HUDEP-2 (cell line): ENCODE data around the gene PRICKLE1.

Source experiments
- DNase-seq, 76 experiments: peaks; one replicate each; lab custom pipeline; 2025; ENCODE audit not compliant: unreplicated experiment in 76 of 76; lab: John Stamatoyannopoulos, UW

Gene PRICKLE1

DNA sequence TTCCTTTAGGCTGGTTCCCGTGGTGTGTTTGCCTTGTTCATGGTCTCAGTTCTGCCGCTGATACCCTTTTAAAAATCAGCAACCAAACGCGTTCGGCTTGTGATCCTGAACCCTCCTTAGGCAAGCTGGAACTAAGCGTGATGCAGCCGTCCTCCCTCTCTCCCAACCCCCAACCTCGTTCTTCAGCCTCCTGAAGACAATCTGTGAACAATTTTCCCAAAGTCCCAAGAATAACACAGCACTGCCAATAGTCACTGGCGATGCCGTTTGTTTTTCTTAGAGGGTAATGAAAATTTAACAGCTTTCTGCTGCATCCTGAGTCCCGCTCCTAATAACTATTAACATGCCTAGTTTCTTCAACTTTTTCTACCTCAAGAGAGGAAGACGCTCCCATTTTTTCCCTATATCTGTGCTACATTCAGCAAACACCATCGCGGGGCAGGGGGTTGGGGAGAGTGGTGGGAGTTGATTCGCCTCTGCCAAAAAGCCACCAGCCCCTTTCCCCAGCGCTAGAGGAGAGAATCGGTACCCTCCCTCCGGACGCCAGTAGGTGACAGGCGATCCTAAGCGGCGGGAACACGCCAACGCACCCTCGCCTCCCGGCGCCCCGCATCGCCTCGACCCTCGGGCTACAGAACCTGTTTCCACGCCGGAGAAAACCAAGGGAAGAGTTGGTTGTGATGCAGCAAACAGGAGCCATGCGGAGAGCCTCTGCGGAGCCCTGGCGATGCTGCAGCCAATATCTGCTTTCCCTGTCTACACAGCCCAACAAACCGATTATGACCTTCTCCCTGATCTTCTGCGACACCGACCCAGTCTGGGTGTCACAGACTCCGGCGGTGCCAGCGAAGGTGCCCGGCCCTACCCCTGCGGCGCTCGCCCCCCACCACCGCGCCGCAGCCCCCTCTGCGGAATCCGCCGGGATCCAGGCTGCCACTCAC lies 752 bp downstream of the PRICKLE1 start:
- DNase-seq, result no peak

DNA sequence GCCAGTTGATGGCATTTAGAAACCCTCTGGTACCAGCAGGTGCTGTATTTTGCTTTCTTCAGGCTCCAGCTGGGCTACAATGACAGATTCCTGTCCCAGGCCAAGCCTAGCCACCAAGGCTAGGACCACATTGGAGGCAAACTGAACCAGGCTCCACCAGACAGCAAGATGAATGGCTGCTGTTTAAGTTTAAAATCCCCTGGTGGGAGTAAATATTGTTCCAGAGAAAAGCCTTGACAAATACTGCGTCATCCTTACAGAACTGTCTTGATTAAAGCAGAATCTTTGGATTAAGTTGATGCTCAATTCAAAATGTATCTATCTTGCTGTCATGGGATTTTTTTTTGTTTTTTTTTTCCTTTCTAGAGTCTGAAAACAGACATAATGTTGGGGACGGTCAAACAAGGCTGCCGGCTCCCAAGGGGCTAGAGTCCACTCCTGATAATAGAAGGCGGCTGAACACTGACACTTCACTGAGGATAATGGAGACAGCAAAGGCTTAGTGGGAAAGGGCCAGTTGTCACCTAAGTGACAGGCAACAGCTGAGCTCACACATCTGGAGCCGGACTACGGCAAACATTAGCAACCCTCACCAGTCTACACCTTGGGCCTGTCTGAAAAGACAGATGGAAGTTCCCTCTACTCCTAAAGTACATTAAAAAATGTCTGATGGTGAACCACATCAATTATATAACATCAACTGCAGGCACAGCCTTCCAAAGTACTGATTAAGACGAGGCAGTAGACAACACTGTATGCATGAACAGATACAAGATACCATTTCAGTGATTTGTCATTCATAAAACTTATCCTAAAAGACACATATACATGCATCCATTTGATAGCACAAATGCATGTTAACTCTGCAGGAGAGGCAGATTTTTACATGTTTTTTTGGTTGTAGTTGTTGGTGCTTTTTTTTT lies 1.7 kb downstream of the PRICKLE1 start:
- DNase-seq, result no peak

DNA sequence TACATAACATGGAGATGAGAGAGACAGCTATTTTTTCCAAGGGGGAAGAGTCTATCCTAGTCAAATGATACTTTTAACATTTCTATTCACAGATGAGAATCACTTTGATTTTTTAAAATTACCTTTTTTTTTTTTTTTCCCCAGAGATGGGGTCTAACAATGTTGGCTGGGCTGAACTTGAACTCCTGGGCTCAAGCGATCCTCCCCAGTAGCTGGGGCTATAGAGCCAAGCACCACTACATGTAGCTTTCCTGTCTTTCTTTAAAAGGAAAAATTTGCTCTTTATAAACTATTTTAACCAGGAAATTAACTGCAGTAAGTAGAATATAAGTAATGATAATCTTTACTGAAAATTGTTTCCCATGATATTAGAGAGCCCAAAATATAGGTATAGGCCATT lies 3.3 kb downstream of the PRICKLE1 start:
- DNase-seq, result no peak

DNA sequence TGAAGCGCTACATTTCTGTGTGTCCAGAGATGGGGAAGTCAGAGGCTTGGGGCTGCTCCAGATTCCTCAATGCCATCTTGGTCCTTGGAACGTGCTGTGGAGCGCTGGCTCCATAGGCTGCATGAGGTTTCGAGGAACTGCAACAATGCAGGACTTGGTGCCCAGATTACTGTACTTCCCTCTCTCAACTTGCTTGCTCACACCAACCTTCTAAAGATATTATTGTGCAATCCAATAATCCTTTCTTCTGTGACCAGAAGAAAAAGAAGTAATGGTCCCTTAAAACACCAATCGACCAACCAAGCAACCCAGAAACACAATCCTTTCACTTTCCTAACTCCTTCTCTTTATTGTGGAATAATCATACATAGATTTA lies 3.7 kb downstream of the PRICKLE1 start:
- DNase-seq, result no peak

DNA sequence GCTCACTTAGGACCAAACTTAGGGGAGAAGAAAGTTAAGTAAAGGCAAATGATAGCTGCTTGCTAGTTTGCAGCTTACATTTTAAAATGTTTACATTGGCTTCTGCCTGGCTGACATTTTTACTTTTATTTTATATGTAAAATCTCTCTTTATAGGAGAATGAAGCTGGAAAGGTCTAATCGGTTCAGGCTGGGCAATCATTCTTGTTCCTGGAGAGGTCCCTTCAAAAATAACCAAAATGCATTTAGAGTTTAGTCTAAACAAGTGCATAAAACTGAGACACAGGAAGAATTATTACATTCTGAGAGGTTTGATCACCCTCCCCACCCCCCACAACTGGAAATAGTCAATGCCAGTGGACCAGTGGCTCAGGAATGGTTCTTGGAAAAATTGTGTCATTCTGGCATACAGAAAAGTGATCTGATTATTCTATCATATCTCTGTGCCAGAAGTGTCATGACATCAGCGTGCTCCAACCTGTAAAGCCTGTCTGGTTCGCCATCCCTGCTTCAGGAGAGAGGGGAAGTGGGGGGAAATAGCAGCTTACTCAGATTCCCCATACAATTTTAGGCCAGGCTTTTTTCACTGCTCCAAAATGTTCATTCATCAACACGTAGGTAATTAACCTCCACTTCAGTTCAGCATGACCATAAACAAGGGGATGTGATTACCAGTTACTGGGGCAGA lies 4.2 kb downstream of the PRICKLE1 start:
- DNase-seq, result no peak

DNA sequence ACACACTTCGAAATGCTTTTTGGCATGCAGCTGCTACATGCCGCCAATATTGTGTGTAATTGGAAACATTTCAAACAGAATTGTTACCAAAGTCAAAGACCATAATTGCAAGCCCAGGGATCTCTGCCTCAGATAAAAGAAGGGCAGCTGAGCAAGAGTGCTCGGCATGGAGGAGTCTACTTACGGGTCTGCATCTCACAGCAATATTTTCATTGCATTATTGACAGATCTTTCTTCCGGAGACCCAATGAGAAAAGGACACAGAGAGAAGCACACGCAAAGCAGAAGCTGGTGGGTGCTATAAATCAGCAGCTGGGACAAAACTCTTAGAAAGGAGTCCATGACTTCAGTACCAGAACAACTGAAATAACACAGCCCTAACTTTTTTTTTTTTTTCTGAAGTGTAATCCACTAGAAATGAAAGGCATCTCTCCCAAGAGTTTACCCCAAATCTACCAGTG lies 4.9 kb downstream of the PRICKLE1 start:
- no peak for DNase-seq

DNA sequence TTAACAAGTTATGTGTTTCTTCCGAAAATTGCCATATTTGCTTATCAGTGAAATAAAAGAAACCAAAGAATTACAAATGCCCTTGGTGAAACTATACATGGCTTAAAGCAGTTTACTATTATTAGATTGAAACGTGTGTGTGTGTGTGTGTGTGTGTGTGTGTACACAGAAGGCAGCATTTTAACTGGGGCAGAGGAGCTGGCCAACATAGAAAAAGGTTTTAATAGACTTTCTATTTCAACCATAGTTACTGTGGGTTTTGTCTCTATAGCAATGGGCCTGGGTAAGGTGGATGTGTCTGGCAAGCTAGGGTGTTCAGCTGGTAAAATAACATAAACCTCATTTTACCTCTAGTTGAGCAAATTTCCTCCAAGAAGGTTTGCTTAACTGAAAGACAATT lies 6.5 kb downstream of the PRICKLE1 start:
- DNase-seq, result no peak

DNA sequence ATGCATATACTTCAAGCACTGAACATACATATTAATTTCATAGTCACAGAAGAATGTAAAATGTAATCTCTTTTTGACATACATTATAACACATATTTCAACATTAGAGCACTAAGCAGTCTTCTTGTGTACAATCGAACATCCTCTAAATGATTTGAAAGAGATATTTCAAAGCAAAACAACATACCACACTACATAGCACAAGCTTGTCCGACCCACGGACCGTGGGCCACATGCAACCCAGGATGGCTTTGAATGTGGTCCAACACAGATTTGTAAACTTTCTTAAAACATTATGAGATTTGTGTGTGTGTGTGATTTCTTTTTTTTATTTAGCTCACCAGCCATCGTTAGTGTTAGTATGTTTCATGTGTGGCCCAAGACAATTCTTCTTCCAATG lies 7.0 kb downstream of the PRICKLE1 start:
- DNase-seq, result no peak

DNA sequence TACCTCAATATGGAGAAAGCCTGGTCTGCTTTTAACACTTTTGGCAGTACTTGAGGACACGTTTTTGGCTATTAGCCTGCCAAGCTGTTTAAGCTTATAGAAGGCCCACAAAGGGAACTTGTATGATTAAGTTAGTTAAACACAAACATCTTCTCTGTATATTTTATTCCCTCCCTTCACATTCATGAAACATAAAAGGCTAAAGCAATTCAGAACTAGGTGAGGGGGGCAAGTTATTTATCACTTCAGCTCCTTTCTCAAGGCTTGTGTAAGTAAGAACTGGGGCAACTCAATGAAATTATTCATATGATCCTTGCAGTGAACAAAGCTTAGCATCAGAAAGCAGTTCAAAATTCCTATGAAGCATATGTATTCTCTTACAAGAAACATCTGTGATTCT lies 7.5 kb downstream of the PRICKLE1 start:
- no peak for DNase-seq

DNA sequence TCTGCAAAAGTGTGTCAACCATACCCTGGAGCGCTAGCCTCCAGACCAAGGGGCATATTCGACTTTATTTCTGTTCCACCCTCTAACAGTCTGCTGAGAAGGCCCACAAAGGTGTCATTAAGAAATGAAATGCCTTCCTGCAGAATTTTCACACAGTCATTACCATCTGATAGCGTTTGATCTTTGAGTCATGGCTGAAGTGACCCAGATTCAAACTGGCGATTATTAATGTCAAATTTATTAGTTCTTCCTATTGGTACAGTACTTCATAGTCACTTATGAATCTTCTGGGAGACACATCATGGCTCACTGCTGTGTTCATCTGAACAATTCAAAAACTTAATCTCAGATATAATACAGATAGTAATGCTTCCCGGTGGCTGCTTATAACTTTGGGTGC lies 13.2 kb downstream of the PRICKLE1 start:
- no peak for DNase-seq

DNA sequence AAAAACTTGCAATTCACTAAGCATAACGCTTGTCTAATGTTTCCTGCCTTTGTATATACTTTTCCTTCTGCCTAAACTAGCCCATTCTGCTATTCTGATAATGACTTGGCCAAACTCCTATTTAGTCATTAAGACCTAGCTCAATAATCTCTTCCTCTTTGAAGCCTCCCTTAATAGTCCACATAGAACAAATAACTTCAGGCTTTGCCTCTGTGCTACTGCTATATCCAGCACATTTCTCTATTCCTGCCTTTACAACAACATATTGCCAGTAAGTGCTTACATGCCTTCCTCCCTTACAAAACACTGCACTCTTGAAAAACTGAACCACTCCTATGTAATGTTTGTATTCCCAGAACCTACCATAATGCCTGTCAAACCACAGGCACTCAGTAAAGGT lies 13.8 kb downstream of the PRICKLE1 start:
- DNase-seq, result no peak

DNA sequence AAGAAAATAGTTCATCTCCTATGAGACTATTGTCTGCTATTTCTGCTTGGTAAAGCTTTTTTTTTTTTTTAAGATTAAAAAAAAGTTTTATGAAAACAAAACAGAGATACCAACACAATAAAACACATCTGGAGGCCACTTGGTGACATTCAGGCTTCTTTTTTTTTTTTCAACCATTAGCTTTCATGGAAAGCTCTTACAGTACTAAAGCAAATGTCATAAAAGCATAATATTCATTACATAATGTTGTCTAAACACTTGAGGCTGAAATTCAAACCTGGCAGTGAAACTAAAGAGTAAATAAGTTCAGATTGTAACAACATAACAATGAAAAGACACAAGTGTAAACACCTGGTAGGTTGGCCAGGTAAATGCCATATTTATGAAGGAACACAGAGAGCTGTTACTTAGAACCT lies 14.7 kb downstream of the PRICKLE1 start:
- DNase-seq, result no peak

DNA sequence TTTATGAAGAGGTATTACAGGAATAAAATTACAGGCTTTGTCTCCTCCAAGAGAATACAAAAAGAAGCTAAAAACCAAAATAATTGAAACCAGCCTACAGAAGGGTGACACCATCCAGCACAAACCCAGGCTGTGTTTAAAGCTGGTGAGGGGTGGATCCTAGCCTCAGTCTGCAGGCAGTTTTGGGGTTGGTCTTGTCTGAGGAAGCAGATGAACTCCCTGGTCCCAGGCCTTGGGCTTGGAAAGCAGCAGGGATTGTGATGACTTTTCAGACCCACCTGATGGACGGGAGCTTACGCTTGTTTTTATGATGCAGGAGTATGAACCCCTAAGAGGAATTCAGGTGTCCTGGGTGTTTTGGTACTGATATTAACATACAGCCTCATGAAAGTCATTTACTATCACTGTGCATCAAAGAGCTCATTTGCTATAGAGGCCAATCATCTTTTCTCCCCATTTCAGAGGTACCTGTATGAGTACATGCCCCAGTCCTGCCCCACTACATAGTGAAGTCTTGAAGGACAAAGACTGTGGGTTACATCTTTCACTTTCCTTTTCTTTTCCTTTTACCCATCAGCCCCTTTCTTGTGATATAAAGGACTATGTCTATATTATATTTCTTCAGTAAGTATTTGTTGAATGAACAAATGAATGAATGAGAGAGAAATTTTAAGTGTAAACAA lies 18.1 kb downstream of the PRICKLE1 start:
- no peak for DNase-seq

DNA sequence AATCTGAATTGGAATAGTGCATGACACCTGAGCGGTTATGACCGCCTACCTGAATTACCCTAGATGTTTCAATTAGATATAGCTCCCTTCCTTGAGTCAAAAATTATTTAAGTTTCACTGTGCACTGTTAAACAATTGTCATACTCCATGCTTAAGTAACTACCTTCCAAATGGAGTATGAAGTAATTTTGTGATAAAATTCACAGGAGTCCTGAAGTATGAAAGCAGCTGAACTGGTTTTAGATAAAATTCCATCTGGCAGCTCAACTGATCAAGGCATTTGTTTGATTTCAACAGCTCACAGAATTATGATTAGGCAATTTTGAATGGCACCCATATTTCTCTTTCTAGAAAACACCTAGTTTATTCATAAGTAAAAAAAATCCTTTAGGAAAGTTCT lies 19.5 kb downstream of the PRICKLE1 start:
- no peak for DNase-seq

DNA sequence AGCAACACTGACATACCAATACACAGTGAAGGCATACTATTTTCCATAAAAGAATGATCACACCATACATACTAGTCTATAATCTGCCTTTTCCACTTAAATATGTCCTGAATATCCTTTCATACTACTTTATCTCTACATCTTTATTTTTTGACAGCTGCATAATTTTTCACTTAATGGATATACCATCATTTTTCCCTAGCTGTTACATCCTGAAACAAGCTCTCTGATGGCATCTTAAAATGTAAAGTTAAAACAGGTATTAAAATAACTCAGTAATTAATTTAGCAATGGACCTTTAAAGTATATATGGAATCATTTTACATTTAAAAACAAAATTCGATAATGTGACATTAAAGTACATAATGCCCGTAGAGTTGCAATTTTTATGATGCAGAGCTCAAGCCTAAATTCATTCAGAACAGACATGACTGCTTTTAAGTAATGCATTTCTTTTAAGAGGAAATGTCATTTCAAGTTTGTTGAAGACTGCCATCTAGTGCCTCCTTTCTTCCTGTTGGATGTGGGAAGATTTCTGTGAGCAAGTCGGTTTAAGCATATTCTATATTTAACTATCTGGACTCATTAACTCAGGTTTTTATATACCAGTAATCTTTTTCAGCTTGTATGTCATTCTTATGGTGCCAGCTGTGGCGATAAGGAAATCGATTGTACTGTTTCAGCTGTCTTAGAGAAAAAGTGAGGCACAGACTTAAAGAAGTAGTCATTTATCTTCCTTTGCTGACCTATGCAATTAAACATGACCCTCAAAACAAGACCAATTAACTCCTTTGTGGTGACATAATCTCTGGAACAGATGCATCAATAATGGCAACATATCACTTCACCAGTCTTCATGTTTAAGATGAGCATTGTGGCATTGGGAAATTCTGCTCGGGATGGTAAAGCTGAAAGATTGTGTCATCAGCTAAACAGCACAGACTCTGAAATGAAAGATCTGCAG lies 20.3 kb downstream of the PRICKLE1 start:
- peak in 17 of 76 experiments; percentile 3 to 46 (median 17) for DNase-seq

DNA sequence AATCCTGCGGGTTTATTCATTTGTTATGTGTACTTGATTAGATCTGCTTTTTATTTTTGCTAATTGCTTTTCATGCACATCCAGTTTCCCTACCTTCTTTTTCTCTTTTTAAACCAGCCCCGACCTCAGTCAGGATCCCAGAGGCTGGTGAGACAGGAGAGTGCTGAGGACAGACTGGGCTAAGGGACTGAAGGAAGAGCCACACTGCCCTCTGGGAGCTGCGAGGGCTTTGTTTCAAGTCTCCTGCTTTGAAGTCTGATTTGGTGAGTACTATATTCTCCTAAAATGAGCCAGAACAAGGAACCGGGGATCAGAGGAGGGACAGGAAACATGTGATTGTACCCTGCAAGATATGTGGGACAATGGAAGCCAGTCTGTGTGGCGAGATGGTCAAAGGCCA lies 23.9 kb downstream of the PRICKLE1 start:
- DNase-seq, result no peak

DNA sequence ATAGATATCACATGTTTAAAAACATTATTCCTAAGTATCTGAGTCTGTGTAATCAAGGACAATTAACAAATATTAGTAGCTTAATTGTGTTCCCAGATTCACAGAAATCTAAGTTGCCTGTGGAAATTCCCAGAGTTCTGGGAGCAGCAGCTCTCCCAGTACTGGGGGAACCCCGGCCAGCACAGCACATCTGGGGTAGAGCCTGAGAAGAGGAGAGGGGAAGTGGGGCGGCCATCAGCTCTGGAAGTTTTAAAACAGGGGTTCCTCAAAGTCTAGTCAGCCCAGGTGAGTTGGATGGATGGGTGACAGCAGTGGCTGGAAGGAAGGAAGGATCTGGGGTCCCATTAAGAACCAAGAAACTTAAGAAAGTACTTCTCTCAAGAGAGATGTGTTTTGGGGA lies 24.6 kb downstream of the PRICKLE1 start:
- DNase-seq, result no peak

DNA sequence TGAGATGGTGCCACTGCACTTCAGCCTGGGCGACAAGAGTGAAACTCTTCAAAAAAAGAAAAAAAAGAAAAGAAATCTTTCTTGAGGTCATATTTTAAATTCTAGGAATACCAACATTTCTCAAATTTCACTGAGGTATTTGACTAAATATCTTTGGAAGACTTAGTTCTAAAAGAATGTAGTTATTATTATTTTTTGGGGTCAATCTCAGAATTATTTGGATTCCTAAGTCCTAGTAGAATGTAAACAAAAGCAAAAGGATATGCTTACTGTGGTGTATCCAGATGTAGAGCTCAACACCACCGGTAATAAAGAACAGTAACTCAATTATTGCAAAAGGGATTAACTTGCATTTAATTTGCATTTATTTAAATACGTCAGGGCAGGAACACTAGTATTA lies 25.0 kb downstream of the PRICKLE1 start:
- no peak for DNase-seq

DNA sequence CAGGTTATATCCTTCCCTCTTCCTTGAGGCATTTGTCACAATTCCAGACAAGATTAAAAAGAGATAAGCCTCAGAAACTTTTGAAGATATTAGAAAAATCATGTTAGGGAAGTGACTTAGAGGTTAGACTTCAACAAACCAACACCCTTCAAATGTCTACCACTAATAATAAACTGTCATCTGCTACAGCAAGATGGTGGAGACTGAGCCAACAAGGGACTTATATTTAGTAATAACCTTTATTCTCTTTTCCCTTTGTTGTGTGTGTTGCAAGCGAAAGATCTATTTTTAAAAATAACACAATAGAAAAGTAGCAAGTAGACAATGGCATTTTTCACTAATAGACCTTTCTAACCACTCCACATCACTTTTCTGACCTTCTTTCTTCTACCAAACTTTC lies 28.6 kb downstream of the PRICKLE1 start:
- DNase-seq, result no peak
